Common myeloid progenitor, CD34-positive (primary cell): Measurements from ENCODE around the gene MMP2.

Experiments used
- CTCF ChIA-PET: fragments of 350-600 bp; sonication (Branson Sonifier 250); formaldehyde crosslinking; loops from one replicate; lab custom pipeline; 2021; ENCODE audit warnings: antibody characterized with exemption; lab: Charles Lee
- POLR2A ChIA-PET: fragments of 350-600 bp; sonication (Branson Sonifier 250); formaldehyde crosslinking; loops from one replicate; lab custom pipeline; 2021; ENCODE audit warnings: antibody characterized with exemption; lab: Charles Lee
- DNase-seq, 3 donors: peaks; one replicate each; pipeline versions ENCODE4 v3.0.0 to v3.0.0-alpha.2; 2013
- H3K27ac ChIP-seq, 2 experiments: 1 replicate in 1 of 2; 2 replicates in 1 of 2; pipeline ENCODE4 v1.7.0; 2013; ENCODE audit warnings: inconsistent platforms in 2 of 2, low read length in 2 of 2, mild to moderate bottlenecking in 2 of 2, low read depth in 1 of 2, moderate library complexity in 1 of 2; ENCODE audit not compliant: severe bottlenecking in 2 of 2, insufficient read depth in 1 of 2, poor library complexity in 1 of 2
- H3K27me3 ChIP-seq, 5 experiments: replicated peaks in 2 of 5; 1 replicate in 3 of 5; 2 replicates in 2 of 5; pipeline versions ENCODE4 v1.6.1 to v1.7.0; 2013; ENCODE audit warnings: low read length in 4 of 5, mild to moderate bottlenecking in 2 of 5, moderate library complexity in 2 of 5, inconsistent platforms in 1 of 5; ENCODE audit not compliant: insufficient read depth in 5 of 5, control insufficient read depth in 4 of 5
- H3K36me3 ChIP-seq, 4 experiments: 1 replicate in 2 of 4; 2 replicates in 2 of 4; pipeline versions ENCODE4 v1.6.1 to v1.7.0; 2013; ENCODE audit warnings: low read length in 3 of 4, control low read depth in 1 of 4, mild to moderate bottlenecking in 1 of 4; ENCODE audit not compliant: control insufficient read depth in 4 of 4, insufficient read depth in 4 of 4
- H3K4me1 ChIP-seq, 4 experiments: 1 replicate in 3 of 4; 2 replicates in 1 of 4; pipeline versions ENCODE4 v1.6.1 to v1.7.1; 2013; ENCODE audit warnings: low read length in 3 of 4, mild to moderate bottlenecking in 3 of 4, control low read depth in 1 of 4, inconsistent platforms in 1 of 4, moderate library complexity in 1 of 4; ENCODE audit not compliant: control insufficient read depth in 4 of 4, insufficient read depth in 4 of 4; ENCODE audit errors: control extremely low read depth in 1 of 4
- H3K4me3 ChIP-seq, 7 experiments: 1 replicate in 4 of 7; 2 replicates in 3 of 7; pipeline versions ENCODE4 v1.5.1 to v1.7.0; 2013; ENCODE audit warnings: mild to moderate bottlenecking in 7 of 7, low read length in 6 of 7, moderate library complexity in 6 of 7, inconsistent platforms in 2 of 7, low read depth in 2 of 7, control low read depth in 1 of 7; ENCODE audit not compliant: insufficient read depth in 4 of 7, control insufficient read depth in 1 of 7; ENCODE audit errors: extremely low read depth in 1 of 7
- H3K9me3 ChIP-seq, 5 experiments: 1 replicate in 4 of 5; 2 replicates in 1 of 5; pipeline versions ENCODE4 v1.6.1 to v1.7.1; 2013; ENCODE audit warnings: low read length in 4 of 5, mild to moderate bottlenecking in 2 of 5, inconsistent platforms in 1 of 5, low read depth in 1 of 5, moderate library complexity in 1 of 5; ENCODE audit not compliant: control insufficient read depth in 4 of 5, insufficient read depth in 2 of 5; ENCODE audit errors: control extremely low read depth in 1 of 5
- WGBS: methylation state at CpG from one replicate; pipeline ENCODE4 v1.1.5; 2013; ENCODE audit not compliant: insufficient coverage; 5-methylcytosine and 5-hydroxymethylcytosine counted together

MMP2 gene

GRCh38 chr16:55467898-55468297 is 11.1 kb upstream of the MMP2 start:
- POLR2A ChIA-PET, result no interaction called here
- peaks cover 0 to 5% (median 3%) of the 10 kb centered on the region in 4 experiments for H3K4me1 ChIP-seq
- WGBS, result 96% methylated on average over 3 of the region's 3 CpGs
- peaks cover 0 to 1% (median 0%) of the 10 kb centered on the region in 5 experiments for H3K27me3 ChIP-seq
- H3K9me3 ChIP-seq, result no peaks in the 10 kb centered on the region
- no peaks in the 10 kb centered on the region for H3K36me3 ChIP-seq
- no peak for DNase-seq
- no peak overlapping the region for H3K27ac ChIP-seq
- H3K4me3 ChIP-seq, result no peak overlapping the region
- CTCF ChIA-PET, result interaction anchor here (0.9 to 16.9 kb wide), 11 partner anchors 9 to 234 kb away, joined by 3 to 335 read pairs (median 5); no protein-coding TSS in a partner anchor

GRCh38 chr16:55468352-55468990 is 10.5 kb upstream of the MMP2 start:
- H3K27ac ChIP-seq, result no peak overlapping the region
- H3K4me1 ChIP-seq, result peaks cover 0 to 5% (median 3%) of the 10 kb centered on the region in 4 experiments
- CTCF ChIA-PET, result interaction anchor here (0.9 to 16.9 kb wide), 12 partner anchors 8 to 233 kb away, joined by 3 to 335 read pairs (median 5); no protein-coding TSS in a partner anchor
- H3K9me3 ChIP-seq, result no peaks in the 10 kb centered on the region
- H3K27me3 ChIP-seq, result peaks cover 0 to 1% (median 0%) of the 10 kb centered on the region in 5 experiments
- WGBS, result 83% methylated on average over 5 of the region's 7 CpGs
- DNase-seq, result peak in 2 of 3 donors; percentile 47 to 49
- no peak overlapping the region for H3K4me3 ChIP-seq
- no peaks in the 10 kb centered on the region for H3K36me3 ChIP-seq
- POLR2A ChIA-PET, result no interaction called here

DNA sequence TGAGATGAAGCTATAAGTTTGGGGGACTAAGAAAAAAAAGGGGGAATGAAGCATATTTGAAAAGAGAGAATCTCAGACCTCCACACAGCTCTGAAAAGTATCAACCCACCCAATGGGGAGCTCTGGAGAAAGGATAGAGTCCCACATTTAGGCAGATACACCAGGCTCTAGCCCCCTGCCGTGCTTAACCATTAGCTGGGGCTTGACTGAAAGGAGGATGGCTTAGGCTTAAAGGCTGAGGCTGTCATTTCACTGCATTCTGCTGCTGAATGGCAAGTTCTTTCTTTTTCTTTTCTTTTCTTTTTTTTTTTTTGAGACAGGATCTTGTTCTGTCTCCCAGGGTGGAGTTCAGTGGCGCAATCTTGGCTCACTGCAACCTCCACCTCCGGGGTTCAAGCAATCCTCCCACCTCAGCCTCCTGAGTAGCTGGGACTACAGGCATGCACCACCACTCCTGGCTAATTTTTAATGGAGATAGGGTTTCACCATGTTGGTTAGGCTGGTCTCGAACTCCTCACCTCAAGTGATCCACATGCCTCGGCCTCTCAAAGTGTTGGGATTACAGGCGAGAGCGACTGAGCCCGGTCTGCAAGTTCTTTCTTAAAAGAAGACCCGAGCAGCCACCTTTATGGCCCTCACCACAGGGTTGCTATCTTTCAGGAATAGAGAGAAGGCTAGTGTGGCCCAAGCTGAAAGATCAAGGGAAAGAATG is 9.0 kb upstream of the MMP2 start:
- POLR2A ChIA-PET, result interaction anchor here (1.0 kb wide), 1 partner anchor 74 kb away, joined by 3 read pairs; no protein-coding TSS in a partner anchor
- CTCF ChIA-PET, result interaction anchor here (0.6 to 16.9 kb wide), 6 partner anchors 9 to 855 kb away, joined by 3 to 335 read pairs (median 4); no protein-coding TSS in a partner anchor
- H3K36me3 ChIP-seq, result no peaks in the 10 kb centered on the region

DNA sequence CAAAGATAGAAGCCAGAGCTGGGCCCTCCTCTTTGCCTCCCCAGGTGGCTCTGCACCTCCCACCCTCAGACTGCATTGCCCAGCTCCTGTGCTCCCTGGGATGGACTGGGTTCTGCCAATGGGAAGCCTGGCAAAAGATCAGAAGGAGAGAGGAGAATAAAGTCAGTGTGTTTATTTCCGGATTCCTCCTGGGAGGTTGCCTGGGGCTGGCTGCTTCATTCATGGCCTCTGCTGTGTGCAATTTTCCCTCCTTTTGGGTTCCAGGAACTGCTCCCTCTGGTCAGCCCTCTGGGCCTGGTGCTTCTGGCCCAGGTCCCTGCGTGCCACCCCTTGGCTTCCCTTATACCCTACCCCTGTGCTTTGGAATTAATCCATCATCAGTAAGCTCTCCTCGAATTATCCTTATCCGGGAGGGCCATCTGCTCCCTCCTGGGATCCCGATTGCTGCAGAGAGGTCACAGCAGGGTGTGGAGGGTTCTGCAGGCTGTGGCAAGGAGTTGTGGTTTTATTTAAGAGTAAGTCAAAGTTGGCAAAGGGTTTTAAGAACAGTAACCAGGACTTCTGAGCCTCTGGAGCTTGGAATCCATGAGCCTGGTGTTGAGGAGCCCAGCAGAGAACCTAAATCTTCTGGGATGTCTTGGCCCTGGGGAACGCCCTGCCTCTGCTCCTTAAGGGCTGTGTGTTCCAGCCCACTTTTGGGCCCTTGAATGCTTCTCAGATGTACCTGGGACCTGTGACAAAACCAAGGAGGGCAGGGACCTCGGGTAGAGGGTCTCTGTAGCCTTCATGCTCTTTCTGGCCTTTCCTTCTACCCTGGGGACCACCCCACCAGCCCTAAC is 8.2 kb upstream of the MMP2 start:
- H3K4me1 ChIP-seq, result peaks cover 0 to 3% (median under 1%) of the 10 kb centered on the region in 4 experiments
- no peak overlapping the region for H3K4me3 ChIP-seq
- H3K36me3 ChIP-seq, result no peaks in the 10 kb centered on the region
- WGBS, result 100% methylated on average over 7 of the region's 7 CpGs
- peaks cover 0 to 1% (median 0%) of the 10 kb centered on the region in 5 experiments for H3K27me3 ChIP-seq
- H3K27ac ChIP-seq, result no peak overlapping the region
- ChIA-PET CTCF (interaction anchor here (1.0 to 16.9 kb wide), 3 partner anchors 12 to 231 kb away, joined by 3 to 335 read pairs (median 4); no protein-coding TSS in a partner anchor), POLR2A (interaction anchor here (0.9 to 1.0 kb wide), 2 partner anchors 10 to 73 kb away, joined by 3 read pairs; no protein-coding TSS in a partner anchor)
- no peaks in the 10 kb centered on the region for H3K9me3 ChIP-seq
- no peak for DNase-seq

More for the DNA sequence above, 9.0 kb upstream of the MMP2 start:
- peaks cover 0 to 5% (median 3%) of the 10 kb centered on the region in 4 experiments for H3K4me1 ChIP-seq
- H3K27me3 ChIP-seq, result peaks cover 0 to 1% (median 0%) of the 10 kb centered on the region in 5 experiments
- no peak overlapping the region for H3K27ac ChIP-seq
- H3K4me3 ChIP-seq, result no peak overlapping the region
- WGBS, result 98% methylated on average over 7 of the region's 9 CpGs
- DNase-seq, result no peak
- H3K9me3 ChIP-seq, result no peaks in the 10 kb centered on the region

DNA sequence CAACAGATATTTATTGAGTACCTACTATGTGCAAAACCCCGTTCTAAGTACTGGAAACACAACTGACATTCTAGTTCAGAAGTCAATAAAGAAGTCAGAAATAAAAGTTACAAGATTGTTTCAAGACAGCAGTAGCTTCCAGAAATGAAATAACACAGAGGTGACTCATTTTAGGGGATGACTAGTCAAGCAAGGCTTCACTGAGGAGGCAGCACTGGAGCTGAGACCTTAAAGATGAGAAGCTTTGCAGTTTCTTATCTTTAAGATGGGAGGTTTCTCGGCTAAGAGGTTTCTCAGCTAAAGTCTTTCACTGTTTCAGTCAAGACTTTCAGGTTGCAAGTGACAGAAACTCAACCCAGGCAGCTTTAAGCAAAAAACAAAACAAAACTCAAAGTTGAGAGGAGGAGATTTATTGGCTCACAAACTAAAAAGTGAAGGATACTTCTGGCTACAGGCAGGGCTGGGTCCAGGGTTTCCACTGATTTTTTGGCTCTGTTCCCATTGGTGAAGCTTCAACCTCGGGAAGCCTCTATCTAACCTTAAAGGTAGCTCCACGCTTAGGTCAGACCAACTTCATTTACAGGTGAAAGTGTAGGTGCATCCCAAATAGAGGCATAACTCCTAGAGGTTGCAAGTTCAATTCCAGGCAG is 7.4 kb upstream of the MMP2 start:
- Histone ChIP-seq H3K36me3 (no peaks in the 10 kb centered on the region), H3K9me3 (no peaks in the 10 kb centered on the region), H3K27ac (no peak overlapping the region), H3K27me3 (peaks cover 0 to 2% (median 0%) of the 10 kb centered on the region in 5 experiments), H3K4me1 (peaks cover 0 to 3% (median under 1%) of the 10 kb centered on the region in 4 experiments), H3K4me3 (no peak overlapping the region)
- DNase-seq, result no peak
- CTCF ChIA-PET, result interaction anchor here (1.7 to 16.9 kb wide), 2 partner anchors 66 to 230 kb away, joined by 4 to 335 read pairs; no protein-coding TSS in a partner anchor
- POLR2A ChIA-PET, result interaction anchor here (0.9 kb wide), 1 partner anchor 9 kb away, joined by 3 read pairs; no protein-coding TSS in a partner anchor
- 91% methylated on average over 3 of the region's 4 CpGs for WGBS

DNA sequence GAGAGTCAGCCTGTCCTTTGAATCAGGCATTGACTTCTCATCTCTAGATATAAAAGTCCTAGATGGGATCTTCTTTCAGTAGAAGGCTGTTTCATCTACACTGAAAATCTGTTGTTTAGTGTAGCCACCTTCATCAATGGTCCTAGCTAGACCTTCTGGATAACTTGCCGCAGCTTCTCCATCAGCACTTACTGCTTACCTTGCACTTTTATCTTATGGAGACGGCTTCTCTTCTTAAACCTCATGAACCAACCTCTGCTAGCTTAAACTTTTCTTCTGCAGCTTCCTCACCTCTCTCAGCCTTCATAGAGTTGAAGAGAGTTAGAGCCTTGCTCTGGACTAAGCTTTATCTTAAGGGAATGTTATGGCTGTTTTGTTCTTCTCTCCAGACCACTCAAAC is 5.4 kb upstream of the MMP2 start:
- H3K36me3 ChIP-seq, result no peaks in the 10 kb centered on the region
- DNase-seq, result no peak
- no peak overlapping the region for H3K4me3 ChIP-seq
- peaks cover 0 to 3% (median 2%) of the 10 kb centered on the region in 4 experiments for H3K4me1 ChIP-seq
- H3K27ac ChIP-seq, result no peak overlapping the region
- WGBS, result 100% methylated on average over 2 of the region's 2 CpGs
- no peaks in the 10 kb centered on the region for H3K9me3 ChIP-seq
- ChIA-PET CTCF (interaction anchor here (0.9 to 2.8 kb wide), 5 partner anchors 9 to 228 kb away, joined by 3 to 17 read pairs (median 3); no protein-coding TSS in a partner anchor), POLR2A (no interaction called here)
- peaks cover 0 to 13% (median 0%) of the 10 kb centered on the region in 5 experiments for H3K27me3 ChIP-seq
